Stimulated activated CD8-positive, alpha-beta memory T cell treated with anti-CD3 and anti-CD28 coated beads, Interleukin-4, amount 100 ng/mL, for 1 hour (primary cell): ENCODE data around the gene SSTR3.
"Not testable (repeated sequence)": the region's sequence is repeated elsewhere in the genome, so short reads cannot be mapped to it uniquely, and the experiment has no call there.

Source experiments
- DNase-seq, 2 donors: peaks; one replicate each; pipeline ENCODE4 v3.0.0-alpha.2; 2020; ENCODE audit warnings: low read depth in 2 of 2, low spot score in 1 of 2

SSTR3 gene

GRCh38 chr22:37212174-37212906 lies at the start of gene SSTR3:
SSTR3 (minus strand) TSS chr22:37212477; CDS start chr22:37207803, 4,674 bp downstream.
- DNase-seq = no peak

- DNase-seq = peak in 1 of 2 donors; percentile 45
Observed at GRCh38 chr22:37260901-37261336, 48.6 kb upstream of the SSTR3 start.

GRCh38 chr22:37260155-37260795 lies 48.0 kb upstream of the SSTR3 start:
- no peak for DNase-seq

- no peak for DNase-seq
Observed at GRCh38 chr22:37259540-37260029, 47.3 kb upstream of the SSTR3 start.

- no peak for DNase-seq
Observed at GRCh38 chr22:37258753-37259401, 46.6 kb upstream of the SSTR3 start.

GRCh38 chr22:37258005-37258752 lies 45.9 kb upstream of the SSTR3 start:
- DNase-seq = no peak

- DNase-seq = no peak
Observed at GRCh38 chr22:37256075-37256726, 43.9 kb upstream of the SSTR3 start.

- no peak for DNase-seq
Observed at GRCh38 chr22:37255558-37256006, 43.3 kb upstream of the SSTR3 start.

GRCh38 chr22:37254867-37255233 lies 42.6 kb upstream of the SSTR3 start:
- no peak for DNase-seq

GRCh38 chr22:37254209-37254866 lies 42.1 kb upstream of the SSTR3 start:
- no peak for DNase-seq

GRCh38 chr22:37253126-37253660 lies 40.9 kb upstream of the SSTR3 start:
- DNase-seq = no peak

- not testable (repeated sequence) for DNase-seq
Observed at GRCh38 chr22:37251836-37252235, 39.6 kb upstream of the SSTR3 start.

- DNase-seq = no peak
Observed at GRCh38 chr22:37249986-37250385, 37.7 kb upstream of the SSTR3 start.

GRCh38 chr22:37248251-37248650 lies 36.0 kb upstream of the SSTR3 start:
- DNase-seq = no peak

GRCh38 chr22:37245740-37246139 lies 33.5 kb upstream of the SSTR3 start:
- DNase-seq = no peak

- no peak for DNase-seq
Observed at GRCh38 chr22:37244922-37245722, 32.8 kb upstream of the SSTR3 start.

- DNase-seq = peak; percentile 80 to 84
Observed at GRCh38 chr22:37244114-37244921, 32.0 kb upstream of the SSTR3 start, which contains the start of gene RAC2. RAC2 (minus strand) TSS chr22:37244269; CDS start chr22:37244148, 121 bp downstream.
